HCT116 (cell line): Measurements from ENCODE around the gene TK1.

Experiments
- CTCF ChIP-seq, 3 experiments: fragments of 200-600 bp in 1 of 3; sonication (generic) in 1 of 3; IDR thresholded peaks in 2 of 3; conservative IDR thresholded peaks in 1 of 3; 2 replicates each; pipeline ENCODE4 v1.5.1; 2012 to 2017; ENCODE audit warnings: low read depth in 2 of 3, low read length in 2 of 3, antibody characterized with exemption in 1 of 3, borderline replicate concordance in 1 of 3, control low read depth in 1 of 3, mild to moderate bottlenecking in 1 of 3, mixed read lengths in 1 of 3, mixed run types in 1 of 3, moderate library complexity in 1 of 3; ENCODE audit not compliant: insufficient read depth in 1 of 3
- EZH2 ChIP-seq: fragments of 200-600 bp; sonication (generic); IDR thresholded peaks from 2 replicates; pipeline ENCODE4 v1.6.1; 2017; ENCODE audit warnings: antibody characterized with exemption, mixed run types
- EZH2phosphoT487 ChIP-seq: fragments of 200-600 bp; IDR thresholded peaks from 2 replicates; pipeline ENCODE4 v1.6.1; 2018; ENCODE audit warnings: antibody characterized with exemption, borderline replicate concordance
- POLR2A ChIP-seq: IDR thresholded peaks from 2 replicates; pipeline ENCODE4 v1.7.0; 2011; ENCODE audit warnings: borderline replicate concordance; ENCODE audit not compliant: insufficient read depth, insufficient read length; ENCODE audit errors: extremely low read depth
- POLR2AphosphoS5 ChIP-seq: IDR thresholded peaks from 2 replicates; pipeline ENCODE4 v1.6.1; 2011; ENCODE audit warnings: mild to moderate bottlenecking, low read depth, low read length, moderate library complexity
- SRF ChIP-seq: IDR thresholded peaks from 2 replicates; pipeline ENCODE4 v1.6.1; 2012; ENCODE audit warnings: low read depth
- ZNF274 ChIP-seq: fragments of 200-500 bp; sonication (Bioruptor generic); IDR thresholded peaks from 2 replicates; pipeline ENCODE4 v1.6.1; 2014; ENCODE audit warnings: mild to moderate bottlenecking, low read depth, low read length, inconsistent platforms

GRCh38 chr17:78184351-78184750 is 2.5 kb downstream of the TK1 start:
- TF ChIP-seq POLR2A, result no peak
- TF ChIP-seq CTCF (IDR thresholded peaks at IDR 0.05 in 2 of 3, conservative IDR thresholded peaks at IDR 0.05 in 1 of 3; ENCODE audit: borderline replicate concordance in 1 of 3, insufficient read depth in 1 of 3, low read depth in 2 of 3, low read length in 2 of 3), result no peak
- no peak for TF ChIP-seq ZNF274
- TF ChIP-seq EZH2, result no peak
- no peak for TF ChIP-seq EZH2phosphoT487
- no peak for TF ChIP-seq SRF
- no peak for TF ChIP-seq POLR2AphosphoS5
